HG02588 (cell line): Measurements from ENCODE around the gene ABTB2.

Source experiments
- ATAC-seq: cut with Tn5 transposase; IDR thresholded peaks from one replicate; pipeline ENCODE4 v1.9.1; 2021; ENCODE audit warnings: mild to moderate bottlenecking, moderate library complexity; ENCODE audit not compliant: unreplicated experiment

The ABTB2 gene

GRCh38 chr11:34363363-34364084 lies 5.7 kb upstream of the ABTB2 start:
- no peak for ATAC-seq

- ATAC-seq: no peak
Observed at GRCh38 chr11:34360046-34360445, 2.2 kb upstream of the ABTB2 start.

GRCh38 chr11:34359548-34359891 lies 1.7 kb upstream of the ABTB2 start:
- no peak for ATAC-seq

- ATAC-seq: no peak
Observed at GRCh38 chr11:34358728-34359547, 1.1 kb upstream of the ABTB2 start.

- ATAC-seq: no peak
Observed at GRCh38 chr11:34358258-34358727, 483 bp upstream of the ABTB2 start.

GRCh38 chr11:34356913-34357700 lies 703 bp downstream of the ABTB2 start:
- no peak for ATAC-seq

- ATAC-seq: no peak
Observed at GRCh38 chr11:34356576-34356912, 1.3 kb downstream of the ABTB2 start.

- ATAC-seq: no peak
Observed at GRCh38 chr11:34356130-34356529, 1.7 kb downstream of the ABTB2 start.

GRCh38 chr11:34355726-34356125 lies 2.1 kb downstream of the ABTB2 start:
- ATAC-seq: no peak

GRCh38 chr11:34354782-34355181 lies 3.0 kb downstream of the ABTB2 start:
- ATAC-seq: no peak

GRCh38 chr11:34353881-34354280 lies 3.9 kb downstream of the ABTB2 start:
- ATAC-seq: no peak

- no peak for ATAC-seq
Observed at GRCh38 chr11:34351687-34352469, 5.9 kb downstream of the ABTB2 start.

GRCh38 chr11:34351051-34351450 lies 6.8 kb downstream of the ABTB2 start:
- ATAC-seq: no peak

- ATAC-seq: no peak
Observed at GRCh38 chr11:34349882-34350281, 7.9 kb downstream of the ABTB2 start.

GRCh38 chr11:34348919-34349318 lies 8.9 kb downstream of the ABTB2 start:
- ATAC-seq: no peak

- ATAC-seq: no peak
Observed at GRCh38 chr11:34348096-34348495, 9.7 kb downstream of the ABTB2 start.

- ATAC-seq: no peak
Observed at GRCh38 chr11:34346551-34346950, 11.3 kb downstream of the ABTB2 start.

GRCh38 chr11:34345991-34346480 lies 11.8 kb downstream of the ABTB2 start:
- ATAC-seq: no peak

GRCh38 chr11:34345540-34345876 lies 12.3 kb downstream of the ABTB2 start:
- ATAC-seq: no peak

- no peak for ATAC-seq
Observed at GRCh38 chr11:34344768-34345539, 12.9 kb downstream of the ABTB2 start.
